Common myeloid progenitor, CD34-positive (primary cell): ENCODE data around the gene PDGFRB.
A peak's percentile ranks its signal among the peaks of the same experiment; 100 is the strongest.
"Not testable (repeated sequence)": the region's sequence is repeated elsewhere in the genome, so short reads cannot be mapped to it uniquely, and the experiment has no call there.

Experiments used
- CTCF ChIA-PET: fragments of 350-600 bp; sonication (Branson Sonifier 250); formaldehyde crosslinking; loops from one replicate; lab custom pipeline; 2021; ENCODE audit warnings: antibody characterized with exemption; lab: Charles Lee
- POLR2A ChIA-PET: fragments of 350-600 bp; sonication (Branson Sonifier 250); formaldehyde crosslinking; loops from one replicate; lab custom pipeline; 2021; ENCODE audit warnings: antibody characterized with exemption; lab: Charles Lee
- DNase-seq, 3 donors: peaks; one replicate each; pipeline versions ENCODE4 v3.0.0 to v3.0.0-alpha.2; 2013
- H3K27ac ChIP-seq, 2 experiments: 1 replicate in 1 of 2; 2 replicates in 1 of 2; pipeline ENCODE4 v1.7.0; 2013; ENCODE audit warnings: inconsistent platforms in 2 of 2, low read length in 2 of 2, mild to moderate bottlenecking in 2 of 2, low read depth in 1 of 2, moderate library complexity in 1 of 2; ENCODE audit not compliant: severe bottlenecking in 2 of 2, insufficient read depth in 1 of 2, poor library complexity in 1 of 2
- H3K27me3 ChIP-seq, 5 experiments: replicated peaks in 2 of 5; 1 replicate in 3 of 5; 2 replicates in 2 of 5; pipeline versions ENCODE4 v1.6.1 to v1.7.0; 2013; ENCODE audit warnings: low read length in 4 of 5, mild to moderate bottlenecking in 2 of 5, moderate library complexity in 2 of 5, inconsistent platforms in 1 of 5; ENCODE audit not compliant: insufficient read depth in 5 of 5, control insufficient read depth in 4 of 5
- H3K36me3 ChIP-seq, 4 experiments: 1 replicate in 2 of 4; 2 replicates in 2 of 4; pipeline versions ENCODE4 v1.6.1 to v1.7.0; 2013; ENCODE audit warnings: low read length in 3 of 4, control low read depth in 1 of 4, mild to moderate bottlenecking in 1 of 4; ENCODE audit not compliant: control insufficient read depth in 4 of 4, insufficient read depth in 4 of 4
- H3K4me1 ChIP-seq, 4 experiments: 1 replicate in 3 of 4; 2 replicates in 1 of 4; pipeline versions ENCODE4 v1.6.1 to v1.7.1; 2013; ENCODE audit warnings: low read length in 3 of 4, mild to moderate bottlenecking in 3 of 4, control low read depth in 1 of 4, inconsistent platforms in 1 of 4, moderate library complexity in 1 of 4; ENCODE audit not compliant: control insufficient read depth in 4 of 4, insufficient read depth in 4 of 4; ENCODE audit errors: control extremely low read depth in 1 of 4
- H3K4me3 ChIP-seq, 7 experiments: 1 replicate in 4 of 7; 2 replicates in 3 of 7; pipeline versions ENCODE4 v1.5.1 to v1.7.0; 2013; ENCODE audit warnings: mild to moderate bottlenecking in 7 of 7, low read length in 6 of 7, moderate library complexity in 6 of 7, inconsistent platforms in 2 of 7, low read depth in 2 of 7, control low read depth in 1 of 7; ENCODE audit not compliant: insufficient read depth in 4 of 7, control insufficient read depth in 1 of 7; ENCODE audit errors: extremely low read depth in 1 of 7
- H3K9me3 ChIP-seq, 5 experiments: 1 replicate in 4 of 5; 2 replicates in 1 of 5; pipeline versions ENCODE4 v1.6.1 to v1.7.1; 2013; ENCODE audit warnings: low read length in 4 of 5, mild to moderate bottlenecking in 2 of 5, inconsistent platforms in 1 of 5, low read depth in 1 of 5, moderate library complexity in 1 of 5; ENCODE audit not compliant: control insufficient read depth in 4 of 5, insufficient read depth in 2 of 5; ENCODE audit errors: control extremely low read depth in 1 of 5
- WGBS: methylation state at CpG from one replicate; pipeline ENCODE4 v1.1.5; 2013; ENCODE audit not compliant: insufficient coverage; 5-methylcytosine and 5-hydroxymethylcytosine counted together

PDGFRB gene

DNA sequence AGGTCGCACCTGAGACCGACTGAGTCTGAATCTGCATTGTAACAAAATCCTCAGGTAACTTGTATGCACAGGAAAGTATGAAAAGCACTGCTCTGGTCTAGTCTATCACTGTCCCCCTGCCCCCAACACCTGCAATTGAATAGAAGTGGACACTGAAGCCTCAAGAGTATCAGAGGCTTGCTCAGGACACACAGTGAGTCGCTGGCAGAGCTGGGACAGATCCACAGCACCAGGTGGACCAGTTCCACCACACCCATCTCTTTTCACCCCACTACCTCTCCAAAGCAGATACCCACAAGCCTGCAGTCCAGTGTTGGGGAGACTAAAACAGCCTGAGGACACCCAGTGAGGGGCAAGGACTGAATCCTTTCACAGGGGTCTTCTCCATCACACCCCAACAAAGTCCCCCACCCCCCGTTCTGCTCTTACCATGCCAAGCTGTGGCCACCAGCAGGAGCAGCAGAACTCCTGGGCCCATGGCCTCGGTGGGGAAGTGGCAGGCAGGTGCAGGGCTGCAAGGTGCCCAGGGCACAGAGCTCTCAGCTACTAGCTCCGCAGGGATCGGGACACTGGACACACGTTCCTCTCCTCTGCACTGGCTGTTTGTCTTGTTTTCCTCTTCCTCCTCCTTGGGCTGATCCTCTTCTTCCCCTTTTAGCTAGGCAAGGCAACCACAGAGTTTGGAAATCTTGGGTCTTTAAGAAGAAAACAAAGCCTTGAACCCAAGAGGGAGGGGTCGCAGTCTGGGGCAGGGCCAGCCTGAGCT is 69.5 kb downstream of the PDGFRB start, which contains the start of gene CSF1R:
Gene CSF1R (minus strand): TSS at position 605 of the 766 bp plus-strand sequence. CDS start 127 bp downstream, at position 478.
- H3K27me3 ChIP-seq, result no peaks in the 10 kb centered on the region
- ChIA-PET CTCF (interaction anchor here (1.0 to 1.7 kb wide), 6 partner anchors 11 to 46 kb away, joined by 3 to 7 read pairs (median 4); no protein-coding TSS in a partner anchor), POLR2A (no interaction called here)
- H3K4me3 ChIP-seq, result peak within 1 kb of the TSS in 2 of 7 experiments; percentile 4 to 65
- no peaks in the 10 kb centered on the region for H3K9me3 ChIP-seq
- peaks cover 22 to 78% (median 49%) of the 10 kb centered on the region in 4 experiments for H3K4me1 ChIP-seq
- no peak within 1 kb of the TSS for H3K27ac ChIP-seq
- no peaks in the 10 kb centered on the region for H3K36me3 ChIP-seq
- 78% methylated on average over 7 of the region's 9 CpGs for WGBS
- DNase-seq, result no peak

DNA sequence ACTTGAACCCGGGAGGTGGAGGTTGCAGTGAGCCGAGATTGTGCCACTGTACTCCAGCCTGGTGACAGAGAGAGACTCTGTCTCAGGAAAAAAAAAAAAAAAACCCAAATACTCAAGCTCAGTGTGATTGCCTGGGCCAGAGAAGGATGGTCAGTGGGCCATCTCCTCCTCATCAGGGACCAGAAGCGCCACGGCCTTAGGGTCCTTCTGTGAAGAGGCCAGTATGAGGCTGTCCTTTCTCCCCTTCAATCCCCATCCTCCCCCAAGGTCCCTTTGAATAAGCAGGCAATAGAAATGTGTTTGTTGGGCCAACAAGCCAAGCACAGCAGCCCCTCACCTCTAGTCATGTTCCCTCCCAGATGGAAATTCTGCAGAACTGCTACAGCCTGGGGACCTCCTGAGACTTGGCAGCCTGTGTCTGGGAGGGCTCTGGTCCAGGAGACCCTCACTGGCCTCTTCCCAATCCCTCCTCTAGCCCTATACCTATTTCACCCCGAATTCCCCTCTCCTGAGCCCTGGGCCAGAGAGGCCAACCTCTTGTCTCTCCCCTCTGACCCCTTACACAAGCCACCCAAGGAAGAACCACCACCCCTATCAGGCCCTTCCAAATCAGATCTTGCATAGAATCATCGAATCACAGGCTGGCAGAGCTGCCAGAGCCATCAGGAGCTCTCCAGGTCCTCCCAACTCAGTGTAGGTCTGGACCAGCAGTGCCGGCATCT is 70.3 kb downstream of the PDGFRB start:
- ChIA-PET POLR2A (no interaction called here), CTCF (interaction anchor here (0.8 to 1.1 kb wide), 3 partner anchors 21 to 37 kb away, joined by 3 read pairs; no protein-coding TSS in a partner anchor)
- Histone ChIP-seq H3K27me3 (no peaks in the 10 kb centered on the region), H3K4me1 (peaks cover 28 to 86% (median 57%) of the 10 kb centered on the region in 4 experiments), H3K4me3 (peak overlapping the region in 1 of 7 experiments; percentile 65), H3K9me3 (no peaks in the 10 kb centered on the region), H3K27ac (no peak overlapping the region), H3K36me3 (no peaks in the 10 kb centered on the region)
- 96% methylated on average over 4 of the region's 7 CpGs for WGBS
- no peak for DNase-seq

DNA sequence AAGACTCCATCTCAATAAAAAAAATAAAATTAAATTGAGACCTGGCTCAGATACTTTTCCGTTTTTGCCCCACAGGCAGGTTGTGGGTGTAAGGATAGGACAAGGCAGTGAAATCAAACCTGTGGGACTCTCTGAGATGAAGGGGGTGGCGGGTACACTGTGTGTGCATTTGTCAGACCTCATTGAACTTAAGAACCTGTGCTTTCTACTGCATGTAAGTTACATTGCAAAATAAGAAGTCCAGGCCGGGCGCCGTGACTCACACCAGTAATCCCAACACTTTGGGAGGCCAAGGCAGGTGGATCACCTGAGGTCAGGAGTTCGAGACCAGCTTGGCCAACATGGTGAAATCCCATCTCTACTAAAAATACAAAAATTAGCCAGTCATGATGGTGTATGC is 70.9 kb downstream of the PDGFRB start:
- 96% methylated on average over 6 of the region's 6 CpGs for WGBS
- Histone ChIP-seq H3K4me1 (peaks cover 28 to 92% (median 63%) of the 10 kb centered on the region in 4 experiments), H3K4me3 (peak overlapping the region in 1 of 7 experiments; percentile 15)
- H3K9me3 ChIP-seq, H3K27ac ChIP-seq, H3K36me3 ChIP-seq, DNase-seq, POLR2A ChIA-PET, H3K27me3 ChIP-seq: not testable (repeated sequence)
- CTCF ChIA-PET, result interaction anchor here (0.8 to 1.0 kb wide), 2 partner anchors 23 to 37 kb away, joined by 3 read pairs; no protein-coding TSS in a partner anchor

DNA sequence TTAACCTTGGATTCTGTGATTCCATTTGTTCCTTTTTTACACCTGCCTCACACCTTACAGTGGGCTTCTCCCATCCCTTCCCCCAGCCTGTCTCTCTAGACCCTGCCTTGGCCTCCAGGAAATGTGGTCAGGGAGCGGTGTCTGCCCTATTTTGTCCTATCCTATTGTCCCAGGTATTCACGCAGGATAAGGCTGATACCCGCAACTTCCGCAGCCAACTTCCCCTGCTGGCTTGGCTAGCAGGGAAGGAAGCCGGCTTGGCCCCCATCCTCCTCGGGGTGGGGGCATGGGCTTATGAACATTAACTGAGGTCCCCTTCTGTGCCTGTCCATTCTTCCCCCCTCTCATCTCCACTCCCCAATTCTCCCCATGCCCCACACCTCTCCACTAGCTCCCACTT is 72.8 kb downstream of the PDGFRB start:
- Histone ChIP-seq H3K4me3 (peak overlapping the region in 4 of 7 experiments; percentile 3 to 61 (median 22)), H3K36me3 (peaks cover 0 to 2% (median 0%) of the 10 kb centered on the region in 4 experiments), H3K4me1 (peaks cover 23 to 89% (median 65%) of the 10 kb centered on the region in 4 experiments), H3K27me3 (no peaks in the 10 kb centered on the region), H3K27ac (peak overlapping the region in 1 of 2 experiments; percentile 72), H3K9me3 (no peaks in the 10 kb centered on the region)
- WGBS, result 1% methylated on average over 5 of the region's 6 CpGs
- DNase-seq, result peak; percentile 31 to 78 (median 65)
- CTCF ChIA-PET, result interaction anchor here (0.6 to 3.2 kb wide), 11 partner anchors 9 to 48 kb away, joined by 3 to 18 read pairs (median 5); no protein-coding TSS in a partner anchor
- POLR2A ChIA-PET, result interaction anchor here (0.9 to 1.8 kb wide), 3 partner anchors 14 to 27 kb away, joined by 3 to 5 read pairs (median 4); no protein-coding TSS in a partner anchor

DNA sequence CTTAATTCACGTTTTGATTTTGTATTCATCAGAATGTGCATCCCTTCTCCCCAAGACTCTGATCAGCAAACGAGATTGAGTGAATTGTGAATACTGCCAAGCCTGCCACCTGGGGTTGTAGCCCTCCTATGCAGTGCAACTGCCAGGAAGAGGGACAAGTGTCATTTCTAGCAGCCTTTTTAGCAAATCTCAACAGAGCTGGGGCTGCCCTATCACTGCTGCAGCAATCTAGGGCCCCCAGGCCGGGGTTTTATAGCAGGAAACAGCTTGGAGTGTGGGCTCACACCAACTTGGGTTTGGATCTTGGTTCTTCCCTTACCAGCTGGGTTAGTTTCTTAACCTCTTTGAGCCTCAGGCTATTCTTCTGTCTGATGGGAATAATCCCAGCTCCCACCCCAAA is 73.3 kb downstream of the PDGFRB start:
- Histone ChIP-seq H3K36me3 (peaks cover 0 to 2% (median 0%) of the 10 kb centered on the region in 4 experiments), H3K9me3 (no peaks in the 10 kb centered on the region), H3K4me1 (peaks cover 23 to 87% (median 65%) of the 10 kb centered on the region in 4 experiments), H3K27me3 (no peaks in the 10 kb centered on the region), H3K27ac (peak overlapping the region; percentile 8 to 72), H3K4me3 (peak overlapping the region in 4 of 7 experiments; percentile 3 to 48 (median 26))
- POLR2A ChIA-PET, result interaction anchor here (0.5 to 1.8 kb wide), 5 partner anchors 13 to 136 kb away, joined by 3 to 5 read pairs (median 3); no protein-coding TSS in a partner anchor
- peak; percentile 64 to 95 (median 93) for DNase-seq
- CTCF ChIA-PET, result interaction anchor here (0.6 to 3.2 kb wide), 15 partner anchors 9 to 48 kb away, joined by 3 to 18 read pairs (median 5); no protein-coding TSS in a partner anchor
- 0% methylated on average over 2 of the region's 3 CpGs for WGBS

DNA sequence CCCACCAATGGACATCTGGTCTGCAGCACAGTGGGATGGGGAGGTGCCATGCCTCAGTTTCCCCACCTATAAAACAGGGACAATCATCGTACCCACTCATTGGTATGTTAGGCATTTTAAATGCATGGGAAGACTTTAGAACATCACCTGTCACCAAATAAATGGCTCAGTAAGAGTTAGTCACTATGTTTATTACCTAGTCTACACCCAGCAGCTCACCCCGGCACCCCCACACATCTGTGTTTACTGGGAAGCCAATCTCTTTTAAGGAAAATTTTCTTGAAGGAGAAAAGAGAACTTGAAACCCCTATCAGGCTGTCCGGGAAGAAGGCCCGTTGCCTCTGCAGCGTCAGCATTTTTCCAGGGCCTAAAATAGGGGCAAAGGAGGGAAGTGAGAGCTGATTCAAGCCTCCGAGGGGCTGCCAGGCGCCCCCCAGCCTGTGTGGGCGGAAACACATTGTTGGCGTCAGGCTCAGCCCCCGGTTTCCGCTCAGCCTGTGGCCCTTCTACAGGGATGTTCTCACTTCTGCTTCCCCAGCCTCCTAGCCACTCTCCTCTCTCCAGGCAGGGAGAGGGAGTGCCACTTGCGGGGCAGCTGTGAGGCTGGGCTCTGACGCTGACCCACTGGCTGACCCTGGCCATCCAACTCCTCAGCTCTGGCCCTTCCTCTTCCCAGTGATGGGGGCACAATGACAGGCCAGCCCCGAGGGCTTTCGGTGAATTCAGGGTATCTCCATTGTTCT is 73.9 kb downstream of the PDGFRB start:
- H3K36me3 ChIP-seq, result peaks cover 0 to 2% (median 0%) of the 10 kb centered on the region in 4 experiments
- DNase-seq, result peak; percentile 87 to 97 (median 96)
- ChIA-PET POLR2A (interaction anchor here (0.5 to 1.8 kb wide), 5 partner anchors 13 to 137 kb away, joined by 3 to 5 read pairs (median 3); no protein-coding TSS in a partner anchor), CTCF (interaction anchor here (0.9 to 3.2 kb wide), 16 partner anchors 10 to 85 kb away, joined by 3 to 18 read pairs (median 4); no protein-coding TSS in a partner anchor)
- WGBS, result 0% methylated on average over 12 of the region's 15 CpGs
- H3K27ac ChIP-seq, result peak overlapping the region; percentile 46 to 72
- H3K4me1 ChIP-seq, result peaks cover 21 to 82% (median 62%) of the 10 kb centered on the region in 4 experiments
- H3K27me3 ChIP-seq, result no peaks in the 10 kb centered on the region
- H3K4me3 ChIP-seq, result peak overlapping the region in 4 of 7 experiments; percentile 3 to 48 (median 36)
- H3K9me3 ChIP-seq, result no peaks in the 10 kb centered on the region
